HT1080 (cell line): ENCODE data around the gene ATP5MC2. TPM values are rescaled to one million over a fixed set of nuclear protein-coding genes. Genes with fewer than 3 reads are reported as not detected.
A peak's percentile ranks its signal among the peaks of the same experiment; 100 is the strongest.
"Not testable (repeated sequence)": the region's sequence is repeated elsewhere in the genome, so short reads cannot be mapped to it uniquely, and the experiment has no call there.

Experiments
- DNase-seq: peaks from one replicate; pipeline ENCODE4 v3.0.0-alpha.2; 2015; ENCODE audit warnings: low read depth
- total RNA-seq: library from RNA; depleted of rRNA; stranded (reverse); fragments of >200 nt; shearing (Covaris generic); gene quantifications from 2 replicates; pipeline ENCODE4 v1.2.3, GENCODE V29; 2014

ATP5MC2 gene
- total RNA-seq, 1 experiment from 2014 or later: 472 TPM

GRCh38 chr12:53653595-53653994 lies 22.3 kb downstream of the ATP5MC2 start:
- no peak for DNase-seq

GRCh38 chr12:53652366-53652765 lies 23.5 kb downstream of the ATP5MC2 start:
- peak; percentile 44 for DNase-seq

GRCh38 chr12:53651737-53652136 lies 24.1 kb downstream of the ATP5MC2 start:
- no peak for DNase-seq

GRCh38 chr12:53646300-53646699 lies 29.6 kb downstream of the ATP5MC2 start:
- not testable (repeated sequence) for DNase-seq

GRCh38 chr12:53645165-53645564 lies 30.7 kb downstream of the ATP5MC2 start:
- DNase-seq: no peak

- DNase-seq: no peak
These were observed 31.8 kb downstream of the ATP5MC2 start for GRCh38 chr12:53644133-53644532.

GRCh38 chr12:53643232-53643979 lies 32.5 kb downstream of the ATP5MC2 start:
- DNase-seq: no peak

GRCh38 chr12:53638057-53638456 lies 37.8 kb downstream of the ATP5MC2 start:
- DNase-seq: no peak

GRCh38 chr12:53636641-53637040 lies 39.2 kb downstream of the ATP5MC2 start:
- no peak for DNase-seq

GRCh38 chr12:53635708-53636107 lies 40.2 kb downstream of the ATP5MC2 start:
- DNase-seq: not testable (repeated sequence)

GRCh38 chr12:53631721-53632120 lies 44.2 kb downstream of the ATP5MC2 start:
- no peak for DNase-seq

GRCh38 chr12:53627919-53628318 lies 48.0 kb downstream of the ATP5MC2 start:
- DNase-seq: no peak

GRCh38 chr12:53626702-53627169 lies 49.1 kb downstream of the ATP5MC2 start:
- DNase-seq: no peak

GRCh38 chr12:53625946-53626701 lies 49.8 kb downstream of the ATP5MC2 start, which contains the start of gene ATF7:
Gene ATF7, minus strand, starts transcription at chr12:53626382. Its CDS starts 25,382 bp downstream, at chr12:53601000.
- DNase-seq: peak; percentile 97

GRCh38 chr12:53625373-53625945 lies 50.4 kb downstream of the ATP5MC2 start:
- DNase-seq: no peak

GRCh38 chr12:53624956-53625355 lies 50.9 kb downstream of the ATP5MC2 start:
- DNase-seq: no peak

GRCh38 chr12:53624458-53624857 lies 51.4 kb downstream of the ATP5MC2 start:
- DNase-seq: no peak

- no peak for DNase-seq
These were observed 52.1 kb downstream of the ATP5MC2 start for GRCh38 chr12:53623548-53624385.

- DNase-seq: no peak
These were observed 53.2 kb downstream of the ATP5MC2 start for GRCh38 chr12:53622724-53623123.

- no peak for DNase-seq
These were observed 57.6 kb downstream of the ATP5MC2 start for GRCh38 chr12:53618275-53618674.

- DNase-seq: no peak
These were observed 58.2 kb downstream of the ATP5MC2 start for GRCh38 chr12:53617700-53618099.
